HT-29 (cell line): ENCODE measurements around the gene PRR19. TPM values are rescaled to one million over a fixed set of nuclear protein-coding genes. Genes with fewer than 3 reads are reported as not detected.

Experiments used
- DNase-seq: peaks from one replicate; pipeline ENCODE4 v3.0.0-alpha.2; 2015; ENCODE audit warnings: low spot score
- total RNA-seq: library from RNA; depleted of rRNA; stranded (reverse); fragments of >200 nt; shearing (Covaris generic); gene quantifications from 2 replicates; pipeline ENCODE4 v1.2.3, GENCODE V29; 2014

Gene PRR19
- total RNA-seq, 1 experiment from 2014 or later: 4.7 TPM

DNA sequence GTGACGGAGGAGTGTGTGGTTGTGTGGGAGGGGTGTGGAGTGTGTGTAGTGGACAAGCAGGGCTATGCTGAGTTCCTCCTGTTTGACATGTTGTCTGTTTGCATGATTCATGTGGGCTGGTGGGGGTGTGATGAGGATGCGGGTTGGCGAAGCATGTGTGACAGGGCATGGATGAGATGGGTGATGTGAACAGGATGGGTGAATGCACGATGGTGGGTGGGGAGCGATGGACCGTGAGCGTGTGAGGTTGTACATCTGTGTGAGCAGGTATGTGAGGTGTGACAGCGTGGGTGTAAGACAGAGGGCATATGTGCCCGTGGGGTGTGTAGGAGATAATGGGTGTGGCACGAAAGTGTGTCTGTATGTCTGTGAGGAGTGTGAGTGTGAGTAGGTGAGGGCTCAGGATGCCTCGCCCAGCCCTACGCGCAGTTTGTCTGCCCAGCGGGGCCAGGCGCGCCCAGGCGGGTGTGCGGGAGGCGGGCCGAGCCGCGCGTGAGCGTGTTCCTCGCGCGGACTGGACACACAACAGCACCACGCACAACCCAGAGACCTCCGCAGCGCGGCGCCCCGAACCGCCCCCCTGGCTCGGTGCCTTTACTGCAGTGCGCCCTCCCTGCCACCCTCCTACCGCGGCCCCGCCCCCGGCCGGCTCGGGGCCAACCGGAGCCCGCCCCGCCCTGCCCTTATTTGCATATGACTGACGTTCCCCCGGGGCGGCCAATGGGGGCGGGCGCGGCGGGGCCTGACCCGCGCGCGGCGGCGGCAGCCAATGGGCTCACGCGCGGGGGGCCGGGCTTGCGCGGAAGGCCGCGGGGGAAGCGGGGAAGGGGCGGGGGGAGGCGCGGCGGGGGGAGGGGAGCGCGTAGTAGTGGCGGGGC lies 18.5 kb upstream of the PRR19 start:
- DNase-seq: peak; percentile 97

- DNase-seq: peak; percentile 77
These were observed 17.8 kb upstream of the PRR19 start for GRCh38 chr19:42284066-42284501.

DNA sequence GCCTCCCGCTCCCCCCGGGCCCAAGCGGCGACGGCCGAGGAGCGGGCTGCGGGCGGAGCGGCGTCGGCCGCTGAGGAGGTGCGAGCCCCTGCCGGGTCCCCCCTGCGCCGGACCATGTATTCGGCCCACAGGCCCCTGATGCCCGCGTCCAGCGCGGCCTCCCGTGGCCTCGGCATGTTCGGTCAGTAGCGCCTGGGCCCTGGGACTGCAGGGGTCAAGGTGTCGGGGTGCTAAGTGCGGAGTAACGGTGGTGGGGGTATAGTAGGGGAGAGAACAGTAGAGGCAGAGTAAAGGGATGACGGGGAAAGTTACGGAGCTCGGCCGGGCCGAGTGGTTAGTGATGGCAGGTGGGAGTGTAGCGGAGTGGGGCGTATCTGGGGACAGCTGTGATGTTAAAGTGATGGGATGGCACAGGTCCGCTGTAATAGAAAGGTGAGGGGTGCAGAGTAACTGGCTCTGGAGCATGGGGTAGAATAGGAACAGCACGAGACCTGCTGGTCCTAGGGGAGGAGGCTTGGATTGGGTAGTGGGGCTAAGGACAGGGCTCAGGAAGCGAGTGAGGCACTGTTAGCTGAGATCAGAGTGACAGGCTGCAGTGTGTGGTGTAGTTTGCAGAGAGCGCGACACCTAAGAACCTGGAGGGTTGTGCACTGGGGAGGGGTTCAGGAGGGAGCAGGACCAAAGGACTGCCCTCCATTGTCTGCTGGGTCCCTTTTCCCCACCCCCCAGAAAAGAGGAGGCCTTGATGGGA lies 17.2 kb upstream of the PRR19 start:
- DNase-seq: peak; percentile 36

DNA sequence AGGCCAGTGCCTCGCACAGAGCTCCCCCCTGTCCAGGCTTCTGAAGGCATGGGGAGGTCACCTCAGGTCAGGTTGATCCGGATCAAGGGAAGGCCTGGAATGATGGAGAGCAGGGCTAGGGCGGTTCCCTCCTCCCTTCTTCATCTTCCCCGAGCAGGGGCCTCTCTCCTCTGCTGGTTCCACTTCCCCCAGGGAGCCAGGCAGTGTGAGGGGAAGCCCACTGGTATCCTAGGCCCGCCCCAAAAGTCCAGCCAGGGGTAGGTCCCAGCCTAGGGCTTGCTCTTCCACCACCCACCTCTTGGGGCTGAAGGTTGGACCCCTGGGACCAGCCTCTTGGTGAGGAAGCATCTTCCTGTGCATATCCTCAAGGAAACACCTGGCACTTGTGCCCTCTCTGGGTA lies 16.4 kb upstream of the PRR19 start:
- no peak for DNase-seq

DNA sequence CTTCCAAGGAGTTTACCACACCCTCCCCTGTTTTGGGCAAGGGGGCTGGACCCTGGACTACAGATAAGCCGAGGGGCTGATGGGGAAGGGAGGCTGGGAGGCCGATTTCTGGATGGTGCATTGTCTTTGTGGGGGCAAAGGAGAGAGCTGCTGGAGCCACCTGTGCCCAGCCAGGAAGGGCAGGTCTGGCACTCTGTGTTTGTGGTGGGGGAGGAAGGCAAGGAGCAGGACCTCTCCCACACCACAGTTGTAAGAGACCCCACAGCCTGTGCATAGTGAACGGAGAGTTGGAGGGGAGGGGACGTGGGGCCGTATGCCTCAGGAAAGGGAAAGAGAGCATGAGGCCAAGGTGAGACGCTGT lies 16.0 kb upstream of the PRR19 start:
- DNase-seq: no peak

DNA sequence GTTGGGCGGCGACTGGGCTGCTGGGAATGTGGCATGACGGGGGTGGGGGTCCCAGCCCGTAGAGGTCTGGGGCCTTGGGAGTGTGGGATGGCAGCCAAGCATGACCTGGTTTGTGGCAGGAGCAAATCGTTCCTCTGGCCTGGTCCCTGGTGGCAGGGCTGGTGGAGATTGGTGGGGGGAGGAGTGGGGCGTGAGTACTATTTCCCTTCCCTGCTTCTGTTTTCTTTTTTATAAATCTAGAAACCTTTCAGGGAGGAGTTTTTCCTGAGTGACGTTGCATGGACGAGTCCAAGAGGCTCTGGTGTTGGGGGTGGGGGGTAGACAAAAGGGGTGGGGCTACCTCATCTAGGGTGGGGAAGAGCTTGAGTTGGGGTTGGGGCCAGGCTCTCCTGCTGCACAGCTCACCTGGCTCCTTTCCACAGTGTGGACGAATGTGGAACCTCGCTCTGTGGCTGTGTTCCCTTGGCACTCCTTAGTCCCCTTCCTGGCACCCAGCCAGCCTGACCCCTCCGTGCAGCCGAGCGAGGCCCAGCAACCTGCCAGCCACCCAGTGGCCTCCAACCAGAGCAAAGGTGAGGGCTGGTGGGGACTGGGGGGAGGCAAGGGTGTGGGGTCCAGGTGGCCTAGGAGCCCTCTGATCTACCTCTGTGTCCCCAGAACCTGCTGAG lies 15.4 kb upstream of the PRR19 start:
- no peak for DNase-seq

- DNase-seq: no peak
These were observed 14.7 kb upstream of the PRR19 start for GRCh38 chr19:42287017-42287826.

DNA sequence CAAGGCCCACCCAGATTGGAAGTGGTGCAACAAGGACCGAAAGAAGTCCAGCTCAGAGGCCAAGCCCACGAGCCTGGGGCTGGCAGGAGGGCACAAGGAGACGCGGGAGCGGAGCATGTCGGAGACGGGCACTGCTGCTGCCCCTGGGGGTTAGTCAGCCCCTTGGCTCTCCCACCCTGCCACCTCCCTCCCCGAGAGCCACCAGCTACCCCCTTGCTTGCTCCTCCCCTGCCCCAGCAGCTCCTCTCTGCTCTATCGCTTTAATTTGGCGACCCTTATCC lies 14.2 kb upstream of the PRR19 start:
- no peak for DNase-seq

DNA sequence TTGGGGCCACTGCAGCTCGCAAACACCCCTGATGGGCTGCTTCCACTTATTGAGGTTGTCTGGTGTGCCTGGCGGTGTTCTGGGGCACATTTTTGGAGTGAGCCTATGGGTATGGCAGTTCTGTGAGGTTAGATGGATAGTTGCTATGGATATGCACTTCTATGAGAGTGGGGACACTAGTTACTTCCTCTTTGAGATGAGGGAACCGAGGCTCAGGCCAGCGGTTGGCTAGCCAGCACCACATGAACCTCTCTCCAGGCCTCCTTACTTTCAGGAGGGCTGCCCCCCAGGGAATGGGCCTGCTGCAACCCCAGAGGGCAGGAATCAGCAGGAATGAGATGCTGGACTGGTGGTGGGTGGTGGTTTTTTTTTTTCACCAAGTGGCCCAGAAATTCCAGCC lies 13.5 kb upstream of the PRR19 start:
- DNase-seq: no peak

GRCh38 chr19:42288881-42289555 lies 12.9 kb upstream of the PRR19 start:
- no peak for DNase-seq

- DNase-seq: no peak
These were observed 12.3 kb upstream of the PRR19 start for GRCh38 chr19:42289556-42290041.

DNA sequence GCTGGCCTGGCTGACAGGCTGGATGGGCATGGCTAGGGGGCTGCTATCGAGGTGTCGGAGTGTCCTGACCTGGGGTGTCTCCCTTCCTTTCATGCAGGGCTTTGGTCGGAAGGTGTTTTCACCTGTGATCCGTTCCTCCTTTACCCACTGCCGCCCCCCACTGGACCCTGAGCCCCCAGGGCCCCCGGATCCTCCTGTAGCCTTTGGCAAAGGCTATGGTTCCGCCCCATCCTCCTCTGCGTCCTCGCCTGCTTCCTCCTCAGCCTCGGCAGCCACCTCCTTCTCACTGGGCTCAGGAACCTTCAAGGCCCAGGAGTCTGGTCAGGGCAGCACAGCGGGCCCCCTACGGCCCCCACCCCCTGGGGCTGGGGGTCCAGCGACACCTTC lies 11.8 kb upstream of the PRR19 start:
- no peak for DNase-seq

DNA sequence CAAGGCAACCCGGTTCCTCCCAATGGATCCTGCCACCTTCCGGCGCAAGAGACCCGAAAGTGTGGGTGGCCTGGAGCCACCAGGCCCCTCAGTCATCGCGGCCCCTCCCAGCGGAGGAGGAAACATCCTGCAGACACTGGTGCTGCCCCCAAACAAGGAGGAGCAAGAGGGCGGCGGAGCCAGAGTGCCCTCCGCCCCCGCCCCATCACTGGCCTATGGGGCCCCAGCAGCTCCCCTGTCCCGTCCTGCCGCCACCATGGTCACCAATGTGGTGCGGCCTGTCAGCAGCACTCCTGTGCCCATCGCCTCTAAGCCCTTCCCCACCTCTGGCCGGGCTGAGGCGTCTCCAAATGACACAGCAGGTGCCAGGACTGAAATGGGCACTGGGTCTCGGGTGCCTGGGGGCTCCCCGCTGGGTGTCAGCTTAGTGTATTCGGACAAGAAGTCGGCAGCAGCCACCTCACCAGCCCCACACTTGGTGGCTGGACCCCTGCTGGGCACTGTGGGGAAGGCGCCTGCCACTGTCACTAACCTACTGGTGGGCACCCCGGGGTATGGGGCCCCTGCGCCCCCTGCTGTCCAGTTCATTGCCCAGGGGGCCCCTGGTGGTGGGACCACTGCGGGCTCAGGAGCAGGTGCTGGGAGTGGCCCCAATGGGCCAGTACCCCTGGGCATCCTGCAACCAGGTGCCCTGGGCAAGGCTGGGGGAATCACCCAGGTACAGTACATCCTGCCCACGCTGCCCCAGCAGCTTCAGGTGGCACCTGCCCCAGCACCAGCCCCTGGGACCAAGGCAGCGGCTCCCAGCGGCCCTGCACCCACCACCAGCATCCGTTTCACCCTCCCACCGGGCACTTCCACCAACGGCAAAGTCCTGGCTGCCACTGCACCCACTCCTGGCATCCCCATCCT lies 11.2 kb upstream of the PRR19 start:
- DNase-seq: peak; percentile 88

DNA sequence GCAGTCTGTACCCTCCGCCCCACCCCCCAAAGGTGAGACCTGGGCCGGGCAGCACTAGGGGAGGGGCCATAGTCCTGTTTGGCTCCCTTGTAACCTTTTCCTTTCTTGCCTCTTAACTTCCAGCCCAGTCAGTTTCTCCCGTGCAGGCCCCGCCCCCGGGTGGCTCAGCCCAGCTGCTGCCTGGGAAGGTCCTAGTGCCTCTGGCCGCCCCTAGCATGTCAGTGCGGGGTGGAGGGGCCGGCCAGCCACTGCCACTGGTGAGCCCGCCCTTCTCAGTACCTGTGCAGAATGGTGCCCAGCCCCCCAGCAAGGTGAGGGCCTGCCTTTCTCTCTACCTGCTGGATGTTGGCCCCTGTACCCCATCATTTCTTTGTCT lies 10.5 kb upstream of the PRR19 start:
- peak; percentile 95 for DNase-seq

DNA sequence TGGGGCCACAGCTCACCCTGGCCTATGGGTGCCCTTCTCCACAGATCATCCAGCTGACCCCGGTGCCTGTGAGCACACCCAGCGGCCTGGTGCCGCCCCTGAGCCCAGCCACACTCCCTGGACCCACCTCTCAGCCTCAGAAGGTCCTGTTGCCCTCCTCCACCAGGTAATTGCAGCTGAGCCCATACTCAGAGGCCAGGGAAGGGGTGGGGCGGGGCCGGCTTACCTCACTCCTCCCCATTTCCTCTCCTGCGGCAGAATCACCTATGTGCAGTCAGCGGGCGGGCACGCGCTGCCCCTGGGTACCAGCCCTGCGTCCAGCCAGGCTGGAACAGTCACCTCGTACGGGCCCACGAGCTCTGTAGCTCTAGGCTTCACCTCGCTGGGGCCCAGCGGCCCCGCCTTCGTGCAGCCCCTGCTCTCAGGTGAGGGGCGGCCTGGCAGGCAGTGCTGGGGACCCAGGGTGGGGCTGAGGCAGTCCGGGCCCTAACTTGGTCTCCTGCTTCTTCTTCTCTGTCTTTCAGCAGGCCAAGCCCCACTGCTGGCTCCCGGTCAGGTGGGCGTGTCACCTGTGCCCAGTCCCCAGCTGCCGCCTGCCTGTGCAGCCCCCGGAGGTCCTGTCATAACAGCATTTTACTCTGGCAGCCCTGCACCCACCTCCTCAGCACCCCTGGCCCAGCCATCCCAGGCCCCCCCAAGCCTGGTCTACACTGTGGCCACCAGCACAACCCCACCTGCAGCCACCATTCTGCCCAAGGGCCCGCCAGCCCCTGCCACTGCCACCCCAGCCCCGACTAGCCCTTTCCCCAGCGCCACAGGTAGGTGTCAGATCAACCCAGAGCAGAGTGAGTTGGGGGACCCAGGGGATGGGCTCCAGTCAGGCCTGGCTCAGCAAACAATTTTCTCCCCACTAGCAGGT lies 9.6 kb upstream of the PRR19 start:
- peak; percentile 81 for DNase-seq

DNA sequence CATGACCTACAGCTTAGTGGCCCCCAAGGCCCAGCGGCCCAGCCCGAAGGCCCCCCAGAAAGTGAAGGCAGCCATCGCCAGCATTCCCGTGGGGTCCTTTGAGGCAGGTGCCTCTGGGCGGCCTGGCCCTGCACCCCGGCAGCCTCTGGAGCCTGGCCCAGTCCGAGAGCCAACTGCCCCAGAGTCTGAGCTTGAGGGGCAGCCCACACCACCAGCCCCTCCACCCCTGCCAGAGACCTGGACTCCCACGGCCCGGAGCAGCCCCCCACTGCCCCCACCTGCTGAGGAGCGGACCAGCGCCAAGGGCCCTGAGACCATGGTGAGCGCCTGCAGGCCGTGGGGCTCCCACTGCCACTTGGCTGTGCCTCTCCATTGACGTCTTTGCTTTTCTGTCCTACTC lies 9.0 kb upstream of the PRR19 start:
- no peak for DNase-seq

DNA sequence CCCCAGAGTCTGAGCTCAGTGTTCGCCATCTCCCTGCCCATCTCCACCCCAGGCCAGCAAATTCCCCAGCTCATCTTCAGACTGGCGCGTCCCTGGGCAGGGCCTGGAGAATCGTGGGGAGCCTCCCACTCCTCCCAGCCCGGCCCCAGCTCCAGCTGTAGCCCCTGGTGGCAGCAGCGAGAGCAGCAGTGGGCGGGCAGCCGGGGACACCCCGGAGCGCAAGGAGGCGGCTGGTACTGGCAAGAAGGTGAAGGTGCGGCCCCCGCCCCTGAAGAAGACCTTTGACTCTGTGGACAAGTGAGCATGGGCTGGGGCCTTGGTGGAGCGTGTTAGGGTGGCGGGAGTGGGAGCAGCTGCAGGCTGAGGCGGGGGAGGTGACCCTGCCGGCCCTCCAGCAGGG lies 8.4 kb upstream of the PRR19 start:
- DNase-seq: no peak

DNA sequence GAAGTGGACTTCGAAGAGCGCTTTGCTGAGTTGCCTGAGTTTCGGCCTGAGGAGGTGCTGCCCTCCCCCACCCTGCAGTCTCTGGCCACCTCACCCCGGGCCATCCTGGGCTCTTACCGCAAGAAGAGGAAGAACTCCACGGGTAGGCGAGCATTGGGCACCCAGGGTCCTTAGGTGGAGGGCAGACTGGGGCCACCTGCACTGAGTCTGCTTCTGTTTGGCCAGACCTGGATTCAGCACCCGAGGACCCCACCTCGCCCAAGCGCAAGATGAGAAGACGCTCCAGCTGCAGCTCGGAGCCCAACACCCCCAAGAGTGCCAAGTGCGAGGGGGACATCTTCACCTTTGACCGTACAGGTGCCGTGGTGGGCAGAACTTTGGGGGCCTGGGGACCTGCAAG lies 8.0 kb upstream of the PRR19 start:
- no peak for DNase-seq
